ENCODE measurements around the gene ACY1. TPM values are rescaled to one million over a fixed set of nuclear protein-coding genes. Genes with fewer than 3 reads are reported as not detected.

The ACY1 gene
- total and polyA plus RNA-seq, 2 donors (not counting 3 experiments of a cell fraction or from before 2014, with no cell fraction given): 13.4 to 32.9 TPM

DNA sequence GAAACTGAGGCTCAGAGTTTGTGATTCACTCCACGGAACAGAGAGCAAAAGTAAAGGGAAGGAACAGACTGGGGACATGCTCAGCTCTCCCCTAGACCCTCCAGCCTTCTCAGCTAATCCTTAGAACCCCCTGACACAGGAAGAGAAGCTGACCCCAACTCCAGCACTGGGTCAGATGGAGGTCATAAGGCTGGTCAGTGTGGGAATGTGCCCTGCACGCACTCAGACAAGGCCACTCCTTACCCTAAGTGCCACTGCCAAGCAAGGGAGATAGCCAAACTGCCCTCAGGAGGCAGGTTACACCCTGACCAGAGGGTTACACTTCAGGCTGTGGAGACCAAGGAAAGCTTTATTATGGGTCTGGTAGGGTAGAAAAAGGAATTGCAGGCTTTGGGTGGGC, 11.2 kb downstream of the ACY1 start:
- H3K79me2 ChIP-seq (ENCODE audit: control insufficient read depth, insufficient read depth, low read length): peaks cover 30% of the 10 kb centered on the region
- no peaks in the 10 kb centered on the region for H3K27me3 ChIP-seq (ENCODE audit: control insufficient read depth in 2 of 2, insufficient read depth in 2 of 2, low read length in 2 of 2)
- intact Hi-C loops (cut with micrococcal nuclease) (no loop called here), dilution Hi-C loops (cut with MboI; ENCODE audit: extremely low pct_ligation_motif_present, low sequenced_read_pairs) (loop anchor here (10.0 kb wide), 1 partner anchor 150 kb away; no protein-coding TSS in a partner anchor)
- no peak for TF ChIP-seq MYC (IDR thresholded peaks at IDR 0.05; ENCODE audit: low read depth, low read length)
- H3K9me3 ChIP-seq (replicated peaks; ENCODE audit: control insufficient read depth, insufficient read depth, low read length): no peaks in the 10 kb centered on the region
- H3K4me1 ChIP-seq (ENCODE audit: control insufficient read depth, extremely low read depth, insufficient read depth, low read length): peaks cover 19% of the 10 kb centered on the region
- DNase-seq (ENCODE audit: low read depth, low spot score) (no peak), FAIRE-seq (peak; percentile 18)
- H3K4me3 ChIP-seq (replicated peaks in 1 of 3; ENCODE audit: insufficient read depth in 1 of 3, low read depth in 1 of 3, low read length in 3 of 3): peak overlapping the region; percentile 67 to 96 (median 91)
- H3K27ac ChIP-seq (ENCODE audit: insufficient read depth, low read depth, low read length): peak overlapping the region; percentile 89
- no peaks in the 10 kb centered on the region for H3K9me1 ChIP-seq (replicated peaks; ENCODE audit: control insufficient read depth, extremely low read depth, insufficient read depth, low read length)
- TSS peak; percentile 46 for BruUV-seq (replicated peaks)
- peak overlapping the region; percentile 99 for H3K9ac ChIP-seq (replicated peaks; ENCODE audit: extremely low read depth, insufficient read depth, low read length)
- ChIA-PET CTCF (interaction anchor here (2.7 kb wide), 1 partner anchor 12 kb away, joined by 13 read pairs; the partner anchor contains the start of gene ACY1), POLR2A (interaction anchor here (2.2 kb wide), 1 partner anchor 11 kb away, joined by 15 read pairs; the partner anchor contains the start of gene ACY1)
- H3K36me3 ChIP-seq (ENCODE audit: control insufficient read depth in 2 of 2, extremely low read depth in 1 of 2, insufficient read depth in 2 of 2, low read length in 2 of 2): peaks cover 16 to 20% of the 10 kb centered on the region in 2 experiments
- no peak overlapping the region for H2AFZ ChIP-seq (ENCODE audit: low read depth, low read length)
- H3K4me2 ChIP-seq (ENCODE audit: insufficient read depth, low read length): peak overlapping the region; percentile 91
- no peaks in the 10 kb centered on the region for H4K20me1 ChIP-seq (replicated peaks; ENCODE audit: control insufficient read depth, extremely low read depth, insufficient read depth, low read length)

- DNase-seq (ENCODE audit: low read depth, low spot score) (peak; percentile 96), FAIRE-seq (peak; percentile 98)
- Histone ChIP-seq H3K9me1 (replicated peaks; ENCODE audit: control insufficient read depth, extremely low read depth, insufficient read depth, low read length) (no peaks in the 10 kb centered on the region), H3K9ac (replicated peaks; ENCODE audit: extremely low read depth, insufficient read depth, low read length) (peak within 1 kb of the TSS; percentile 99), H2AFZ (ENCODE audit: low read depth, low read length) (peak within 1 kb of the TSS; percentile 52), H3K9me3 (replicated peaks; ENCODE audit: control insufficient read depth, insufficient read depth, low read length) (no peaks in the 10 kb centered on the region), H3K36me3 (ENCODE audit: control insufficient read depth in 2 of 2, extremely low read depth in 1 of 2, insufficient read depth in 2 of 2, low read length in 2 of 2) (peaks cover 16 to 20% of the 10 kb centered on the region in 2 experiments), H3K4me2 (ENCODE audit: insufficient read depth, low read length) (peak within 1 kb of the TSS; percentile 91), H3K27me3 (ENCODE audit: control insufficient read depth in 2 of 2, insufficient read depth in 2 of 2, low read length in 2 of 2) (no peaks in the 10 kb centered on the region), H3K4me1 (ENCODE audit: control insufficient read depth, extremely low read depth, insufficient read depth, low read length) (peaks cover 19% of the 10 kb centered on the region), H3K27ac (ENCODE audit: insufficient read depth, low read depth, low read length) (peak within 1 kb of the TSS; percentile 89), H4K20me1 (replicated peaks; ENCODE audit: control insufficient read depth, extremely low read depth, insufficient read depth, low read length) (no peaks in the 10 kb centered on the region), H3K79me2 (ENCODE audit: control insufficient read depth, insufficient read depth, low read length) (peaks cover 30% of the 10 kb centered on the region), H3K4me3 (replicated peaks in 1 of 3; ENCODE audit: insufficient read depth in 1 of 3, low read depth in 1 of 3, low read length in 3 of 3) (peak within 1 kb of the TSS; percentile 67 to 96 (median 91))
- BruUV-seq (replicated peaks): no TSS peak
- ChIA-PET POLR2A (interaction anchor here (0.6 to 2.2 kb wide), 8 partner anchors 9 to 159 kb away, joined by 3 to 15 read pairs (median 6); partner anchors contain the start of genes ACY1, DUSP7, PARP3 and POC1A), CTCF (interaction anchor here (0.7 to 2.7 kb wide), 14 partner anchors 13 to 159 kb away, joined by 3 to 13 read pairs (median 4); partner anchors contain the start of genes ABHD14A, ABHD14B, ACY1 and DUSP7)
- intact Hi-C loops (cut with micrococcal nuclease) (loop anchor here (1.0 kb wide), 2 partner anchors 12 to 53 kb away; partner anchors contain the start of genes ACY1 and PARP3), dilution Hi-C loops (cut with MboI; ENCODE audit: extremely low pct_ligation_motif_present, low sequenced_read_pairs) (loop anchor here (10.0 kb wide), 1 partner anchor 149 kb away; no protein-coding TSS in a partner anchor)
- TF ChIP-seq POLR2A (IDR thresholded peaks at IDR 0.05; ENCODE audit: low read depth, low read length) (peak; percentile 97), POLR2AphosphoS5 (IDR thresholded peaks at IDR 0.05; ENCODE audit: insufficient read depth, low read depth, low read length) (peak; percentile 97), MAX (IDR thresholded peaks at IDR 0.05; ENCODE audit: insufficient read depth, insufficient read length) (no peak), MYC (IDR thresholded peaks at IDR 0.05; ENCODE audit: low read depth, low read length) (peak; percentile 77)
These were observed 12.2 kb downstream of the ACY1 start, which contains the start of gene RPL29 for GRCh38 chr3:51995346-51996163. Gene RPL29 (minus strand): TSS chr3:51995895. CDS start chr3:51995461, 434 bp downstream.

Data from endothelial cell of umbilical vein (primary cell).